H1 (cell line): Measurements from ENCODE around the gene BCL2A1. TPM values are rescaled to one million over a fixed set of nuclear protein-coding genes. Genes with fewer than 3 reads are reported as not detected.

Experiments used
- CTCF ChIA-PET: fragments of 300-600 bp; sonication (Branson Sonifier 250); formaldehyde crosslinking; loops from one replicate; lab custom pipeline; 2021; ENCODE audit not compliant: partially characterized antibody; lab: Charles Lee
- POLR2A ChIA-PET: fragments of 300-600 bp; sonication (Branson Sonifier 250); formaldehyde crosslinking; loops from one replicate; lab custom pipeline; 2021; ENCODE audit warnings: inconsistent platforms; ENCODE audit not compliant: partially characterized antibody; lab: Charles Lee
- DNase-seq, 2 experiments: peaks; one replicate each; pipeline versions ENCODE4 v3.0.0 to v3.0.0-alpha.2; 2010 to 2022; ENCODE audit warnings: low spot score in 2 of 2, low read depth in 1 of 2, mixed read lengths in 1 of 2
- FAIRE-seq: peaks from 2 replicates; lab custom pipeline; 2011; peaks lifted over from hg19 to GRCh38; lab: Jason Lieb, UNC
- H2AFZ ChIP-seq: 2 replicates; pipeline ENCODE4 v1.8.1; 2012; ENCODE audit warnings: low read length, inconsistent platforms
- H2AK5ac ChIP-seq: 2 replicates; pipeline ENCODE4 v1.6.1; 2013; ENCODE audit warnings: low read depth, low read length
- H2BK120ac ChIP-seq: replicated peaks from 2 replicates; pipeline ENCODE3; 2013; ENCODE audit warnings: low read depth, low read length, inconsistent platforms
- H2BK12ac ChIP-seq: 2 replicates; pipeline ENCODE4 v1.6.1; 2013; ENCODE audit warnings: low read depth, low read length
- H2BK15ac ChIP-seq: 2 replicates; pipeline ENCODE4 v1.6.1; 2013; ENCODE audit warnings: low read length
- H2BK20ac ChIP-seq: 2 replicates; pipeline ENCODE4 v1.6.1; 2013; ENCODE audit warnings: low read length
- H2BK5ac ChIP-seq: 2 replicates; pipeline ENCODE4 v1.6.1; 2013; ENCODE audit warnings: low read depth, low read length
- H3K14ac ChIP-seq: 2 replicates; pipeline ENCODE4 v1.6.1; 2013; ENCODE audit warnings: inconsistent platforms; ENCODE audit not compliant: insufficient read length
- H3K18ac ChIP-seq: 2 replicates; pipeline ENCODE4 v1.6.1; 2013; ENCODE audit warnings: low read length; ENCODE audit errors: extremely low read depth
- H3K23ac ChIP-seq: 2 replicates; pipeline ENCODE4 v1.6.1; 2013; ENCODE audit warnings: inconsistent platforms; ENCODE audit not compliant: insufficient read length
- H3K23me2 ChIP-seq: 2 replicates; pipeline ENCODE4 v1.6.1; 2013; ENCODE audit warnings: low read depth, low read length
- H3K27ac ChIP-seq: 2 replicates; pipeline ENCODE4 v1.6.1; 2011; ENCODE audit warnings: low read depth, low read length, inconsistent platforms
- H3K27me3 ChIP-seq, 4 experiments: replicated peaks in 1 of 4; 1 replicate in 1 of 4; 2 replicates in 3 of 4; pipeline versions ENCODE4 v1.6.1 to v1.8.1; 2011 to 2013; ENCODE audit warnings: low read length in 3 of 4, mild to moderate bottlenecking in 3 of 4, inconsistent platforms in 2 of 4, mixed read lengths in 2 of 4, moderate library complexity in 1 of 4; ENCODE audit not compliant: control insufficient read depth in 3 of 4, insufficient read depth in 3 of 4; ENCODE audit errors: extremely low read depth in 1 of 4
- H3K36me3 ChIP-seq, 4 experiments: 2 replicates each; pipeline versions ENCODE4 v1.6.1 to v1.8.1; 2011 to 2013; ENCODE audit warnings: mild to moderate bottlenecking in 4 of 4, low read length in 3 of 4, moderate library complexity in 2 of 4, control low read depth in 1 of 4, inconsistent platforms in 1 of 4; ENCODE audit not compliant: insufficient read depth in 4 of 4, control insufficient read depth in 2 of 4
- H3K4ac ChIP-seq: replicated peaks from 2 replicates; pipeline ENCODE3; 2013; ENCODE audit warnings: low read length, low read depth, mixed read lengths, inconsistent platforms; ENCODE audit not compliant: insufficient read length
- H3K4me1 ChIP-seq, 4 experiments: replicated peaks in 1 of 4; 1 replicate in 1 of 4; 2 replicates in 3 of 4; pipeline versions ENCODE4 v1.6.1 to v1.8.1; 2011 to 2013; ENCODE audit warnings: low read length in 3 of 4, inconsistent platforms in 2 of 4, mixed read lengths in 1 of 4; ENCODE audit not compliant: insufficient read depth in 4 of 4, control insufficient read depth in 3 of 4
- H3K4me2 ChIP-seq, 2 experiments: 2 replicates each; pipeline versions ENCODE4 v1.6.1 to v1.8.1; 2011 to 2013; ENCODE audit warnings: low read depth in 2 of 2, low read length in 2 of 2, control low read depth in 1 of 2, inconsistent platforms in 1 of 2, mild to moderate bottlenecking in 1 of 2; ENCODE audit not compliant: insufficient read depth in 1 of 2
- H3K4me3 ChIP-seq, 4 experiments: fragments of 200-600, 300-600 bp in 1 of 4; sonication (generic), shearing (Covaris generic), sonication (Bioruptor Twin) in 1 of 4; 2 replicates each; pipeline versions ENCODE4 v1.5.1 to v1.8.1; 2011 to 2016; ENCODE audit warnings: low read length in 4 of 4, low read depth in 3 of 4, control low read depth in 2 of 4, inconsistent platforms in 2 of 4, mild to moderate bottlenecking in 2 of 4, mixed read lengths in 1 of 4, moderate library complexity in 1 of 4; ENCODE audit not compliant: insufficient read depth in 2 of 4; ENCODE audit errors: extremely low read depth in 1 of 4
- H3K56ac ChIP-seq: replicated peaks from 2 replicates; pipeline ENCODE3; 2013; ENCODE audit warnings: low read depth, mild to moderate bottlenecking, mixed read lengths, low read length, inconsistent platforms; ENCODE audit not compliant: insufficient read length
- H3K79me1 ChIP-seq: 2 replicates; pipeline ENCODE4 v1.6.1; 2013; ENCODE audit warnings: low read depth, low read length, control low read depth
- H3K79me2 ChIP-seq, 2 experiments: 2 replicates each; pipeline versions ENCODE4 v1.6.1 to v1.8.1; 2012 to 2013; ENCODE audit warnings: low read length in 2 of 2, mild to moderate bottlenecking in 2 of 2, inconsistent platforms in 1 of 2; ENCODE audit not compliant: insufficient read depth in 2 of 2, control insufficient read depth in 1 of 2
- H3K9ac ChIP-seq, 4 experiments: replicated peaks in 1 of 4; 1 replicate in 1 of 4; 2 replicates in 3 of 4; pipeline versions ENCODE4 v1.6.1 to v1.8.1; 2011 to 2013; ENCODE audit warnings: low read depth in 3 of 4, low read length in 3 of 4, control low read depth in 2 of 4, mild to moderate bottlenecking in 2 of 4, moderate library complexity in 2 of 4, inconsistent platforms in 1 of 4; ENCODE audit errors: extremely low read depth in 1 of 4
- H3K9me3 ChIP-seq, 2 experiments: 2 replicates each; pipeline versions ENCODE4 v1.6.1 to v1.8.1; 2012 to 2013; ENCODE audit warnings: mild to moderate bottlenecking in 2 of 2, moderate library complexity in 2 of 2, control low read depth in 1 of 2, inconsistent platforms in 1 of 2, low read depth in 1 of 2, low read length in 1 of 2, mixed read lengths in 1 of 2; ENCODE audit not compliant: insufficient read depth in 2 of 2
- H4K20me1 ChIP-seq, 2 experiments: replicated peaks in 1 of 2; 2 replicates each; pipeline versions ENCODE3 to v1.8.1; 2011 to 2013; ENCODE audit warnings: inconsistent platforms in 2 of 2, low read length in 2 of 2, mild to moderate bottlenecking in 1 of 2; ENCODE audit not compliant: insufficient read depth in 2 of 2, control insufficient read depth in 1 of 2
- H4K5ac ChIP-seq: 2 replicates; pipeline ENCODE4 v1.6.1; 2013; ENCODE audit warnings: low read length, low read depth, mixed read lengths, inconsistent platforms; ENCODE audit not compliant: insufficient read length
- H4K8ac ChIP-seq: 2 replicates; pipeline ENCODE4 v1.8.0; 2013; ENCODE audit warnings: mild to moderate bottlenecking, moderate library complexity, low read length, inconsistent platforms; ENCODE audit not compliant: insufficient read depth; ENCODE audit errors: extremely low read depth
- H4K91ac ChIP-seq: replicated peaks from 2 replicates; pipeline ENCODE3; 2013; ENCODE audit warnings: low read length, mixed read lengths, inconsistent platforms; ENCODE audit not compliant: insufficient read length
- BCL11A ChIP-seq, 2 experiments: IDR thresholded peaks; one replicate each; pipeline ENCODE4 v1.6.1; 2011; ENCODE audit warnings: low read depth in 2 of 2, low read length in 2 of 2, mild to moderate bottlenecking in 2 of 2
- BRCA1 ChIP-seq: IDR thresholded peaks from 2 replicates; pipeline ENCODE4 v1.6.1; 2012; ENCODE audit warnings: low read depth, low read length, improper control_type of control experiment
- CBX8 ChIP-seq: fragments of 300-800, 300-1000 bp; sonication (generic); IDR thresholded peaks from 2 replicates; pipeline ENCODE4 v1.7.1; 2016; ENCODE audit warnings: low read depth, low read length, borderline replicate concordance
- CHD1 ChIP-seq: IDR thresholded peaks from 2 replicates; pipeline ENCODE4 v1.6.1; 2012; ENCODE audit warnings: low read depth, low read length, improper control_type of control experiment
- JUND ChIP-seq: IDR thresholded peaks from 2 replicates; pipeline ENCODE4 v1.6.1; 2011; ENCODE audit warnings: mild to moderate bottlenecking, improper control_type of control experiment, low read length
- MAX ChIP-seq: IDR thresholded peaks from 2 replicates; pipeline ENCODE4 v1.6.1; 2012; ENCODE audit warnings: inconsistent platforms
- PHF8 ChIP-seq: fragments of 200-600 bp; sonication (generic); conservative IDR thresholded peaks from 2 replicates; pipeline ENCODE4 v1.7.1; 2012; ENCODE audit warnings: low read depth, mild to moderate bottlenecking, inconsistent platforms, low read length, moderate library complexity
- POLR2AphosphoS5 ChIP-seq: IDR thresholded peaks from 2 replicates; pipeline ENCODE4 v1.6.1; 2011; ENCODE audit warnings: low read depth, low read length
- POU5F1 ChIP-seq: IDR thresholded peaks from 2 replicates; pipeline ENCODE4 v1.6.1; 2011; ENCODE audit warnings: low read depth, mild to moderate bottlenecking, low read length, moderate library complexity
- RFX5 ChIP-seq: IDR thresholded peaks from 2 replicates; pipeline ENCODE4 v1.6.1; 2011; ENCODE audit warnings: low read depth, low read length, improper control_type of control experiment, borderline replicate concordance
- RXRA ChIP-seq: IDR thresholded peaks from 2 replicates; pipeline ENCODE4 v1.6.1; 2011; ENCODE audit warnings: low read depth, mild to moderate bottlenecking, low read length, moderate library complexity; ENCODE audit not compliant: insufficient read depth
- SIX5 ChIP-seq: IDR thresholded peaks from 2 replicates; pipeline ENCODE4 v1.6.1; 2011; ENCODE audit warnings: mild to moderate bottlenecking, low read depth, low read length
- TEAD4 ChIP-seq: IDR thresholded peaks from 2 replicates; pipeline ENCODE4 v1.6.1; 2012; ENCODE audit warnings: low read depth, low read length, inconsistent platforms, mixed read lengths
- USF2 ChIP-seq: IDR thresholded peaks from 2 replicates; pipeline ENCODE4 v1.6.1; 2011; ENCODE audit warnings: low read length, improper control_type of control experiment
- WGBS, 2 experiments: shearing (Covaris generic) in 1 of 2; methylation state at CpG; one replicate each; pipeline versions ENCODE4 v1.1.6 to v1.1.7; 2013 to 2015; ENCODE audit warnings: low lambda C conversion rate in 2 of 2, mixed read lengths in 2 of 2, inconsistent platforms in 1 of 2, low coverage in 1 of 2, missing lambda C conversion rate in 1 of 2; ENCODE audit not compliant: insufficient replicate concordance in 2 of 2, insufficient coverage in 1 of 2, insufficient read length in 1 of 2; ENCODE audit errors: extremely low coverage in 1 of 2, missing lambda C conversion rate in 1 of 2; 5-methylcytosine and 5-hydroxymethylcytosine counted together
- polyA plus RNA-seq, 7 experiments: library from polyadenylated mRNA; depleted of rRNA in 3 of 7; stranded (reverse) in 5 of 7; unstranded in 2 of 7; fragments of >200 nt in 5 of 7; fragments of 200-250 nt in 2 of 7; gene quantifications; 1 replicate in 5 of 7; 2 replicates in 1 of 7; 4 replicates in 1 of 7; pipeline versions ENCODE4 v1.2.1 to v1.2.3, GENCODE V29; 2011 to 2013; ENCODE audit warnings: missing spikeins in 2 of 7, mixed read lengths in 2 of 7
- total RNA-seq: library from RNA; stranded (reverse); fragmentation: NEBNext Ultra II Directional; extraction: Animal tissue kit (Norgen Biotek cat#: 25700); gene quantifications from 2 replicates; pipeline ENCODE4 v1.2.1, GENCODE V29; 2021

The BCL2A1 gene
- total and polyA plus RNA-seq, 2 of the 8 experiments (the other 6 are each of a cell fraction or from before 2014, with no cell fraction given), result not detected

GRCh38 chr15:79939399-79939798 is 31.6 kb downstream of the BCL2A1 start:
- Histone ChIP-seq H3K4me3 (no peak overlapping the region), H4K8ac (no peak overlapping the region), H2BK15ac (no peak overlapping the region), H3K79me1 (no peaks in the 10 kb centered on the region), H3K9me3 (no peaks in the 10 kb centered on the region), H4K91ac (no peak overlapping the region), H4K5ac (no peak overlapping the region), H3K27ac (no peak overlapping the region), H3K18ac (no peak overlapping the region), H2BK5ac (no peak overlapping the region), H3K36me3 (no peaks in the 10 kb centered on the region), H2AK5ac (no peak overlapping the region), H3K23me2 (no peaks in the 10 kb centered on the region), H4K20me1 (no peaks in the 10 kb centered on the region), H2AFZ (no peak overlapping the region), H3K56ac (no peak overlapping the region), H3K4me2 (no peak overlapping the region), H2BK120ac (no peak overlapping the region), H3K4ac (no peak overlapping the region), H3K9ac (no peak overlapping the region), H3K14ac (no peak overlapping the region), H3K23ac (no peak overlapping the region), H3K4me1 (no peaks in the 10 kb centered on the region; a peak in 1 of 7 replicates), H2BK12ac (no peak overlapping the region), H3K27me3 (no peaks in the 10 kb centered on the region)
- no peak for FAIRE-seq
- DNase-seq, result no peak
- POLR2A ChIA-PET, result no interaction called here
- 96% methylated on average over 4 of the region's 4 CpGs; no CpG with 5 or more reads in 1 of the 2 experiments for WGBS, 2 experiments
- CTCF ChIA-PET, result no interaction called here
- TF ChIP-seq RXRA (no peak), CHD1 (no peak), TEAD4 (no peak), JUND (no peak), PHF8 (no peak), USF2 (no peak), MAX (no peak), POLR2AphosphoS5 (no peak), SIX5 (no peak), CBX8 (no peak), BRCA1 (no peak), POU5F1 (no peak), BCL11A (IDR thresholded peaks at IDR 0.05; ENCODE audit: low read depth in 2 of 2, low read length in 2 of 2) (no peak), RFX5 (no peak)
- TF ChIP-seq, all 59 proteins: peak for 0
- no peak overlapping the region for H2BK20ac ChIP-seq
- H3K79me2 ChIP-seq, result no peaks in the 10 kb centered on the region
